GM19468 (cell line): ENCODE results near the gene HDAC8.
"Not testable (repeated sequence)": the region's sequence is repeated elsewhere in the genome, so short reads cannot be mapped to it uniquely, and the experiment has no call there.

Experiments used
- ATAC-seq: cut with Tn5 transposase; IDR thresholded peaks from one replicate; pipeline ENCODE4 v1.9.1; 2021; ENCODE audit warnings: mild to moderate bottlenecking, moderate library complexity, moderate number of reproducible peaks; ENCODE audit not compliant: unreplicated experiment; ENCODE audit errors: extremely low read depth

Gene HDAC8

GRCh38 chrX:72466493-72466892 lies 106.2 kb downstream of the HDAC8 start:
- no peak for ATAC-seq

- ATAC-seq = no peak
These were observed 106.8 kb downstream of the HDAC8 start for GRCh38 chrX:72465889-72466288.

GRCh38 chrX:72461766-72462165 lies 110.9 kb downstream of the HDAC8 start:
- no peak for ATAC-seq

- no peak for ATAC-seq
These were observed 111.4 kb downstream of the HDAC8 start for GRCh38 chrX:72461288-72461687.

GRCh38 chrX:72460715-72461114 lies 111.9 kb downstream of the HDAC8 start:
- ATAC-seq = no peak

- not testable (repeated sequence) for ATAC-seq
These were observed 123.6 kb downstream of the HDAC8 start for GRCh38 chrX:72449034-72449433.

- not testable (repeated sequence) for ATAC-seq
These were observed 131.9 kb downstream of the HDAC8 start for GRCh38 chrX:72440764-72441163.

GRCh38 chrX:72436010-72436409 lies 136.6 kb downstream of the HDAC8 start:
- ATAC-seq = no peak

- no peak for ATAC-seq
These were observed 142.2 kb downstream of the HDAC8 start for GRCh38 chrX:72430405-72430968.

- no peak for ATAC-seq
These were observed 150.8 kb downstream of the HDAC8 start for GRCh38 chrX:72421797-72422196.

GRCh38 chrX:72409993-72410392 lies 162.7 kb downstream of the HDAC8 start:
- no peak for ATAC-seq

GRCh38 chrX:72408885-72409284 lies 163.8 kb downstream of the HDAC8 start:
- peak; percentile 58 for ATAC-seq

GRCh38 chrX:72405136-72405535 lies 167.5 kb downstream of the HDAC8 start:
- ATAC-seq = not testable (repeated sequence)

- ATAC-seq = no peak
These were observed 170.0 kb downstream of the HDAC8 start for GRCh38 chrX:72402614-72403013.

- ATAC-seq = no peak
These were observed 172.8 kb downstream of the HDAC8 start for GRCh38 chrX:72399816-72400215.

GRCh38 chrX:72396117-72396516 lies 176.5 kb downstream of the HDAC8 start:
- ATAC-seq = no peak

- no peak for ATAC-seq
These were observed 177.4 kb downstream of the HDAC8 start for GRCh38 chrX:72395237-72395636.

- ATAC-seq = no peak
These were observed 178.0 kb downstream of the HDAC8 start for GRCh38 chrX:72394518-72395170.

- no peak for ATAC-seq
These were observed 178.7 kb downstream of the HDAC8 start for GRCh38 chrX:72393836-72394517.

- ATAC-seq = no peak
These were observed 179.5 kb downstream of the HDAC8 start for GRCh38 chrX:72392816-72393800.
